Astrocyte (in vitro differentiated cells and primary cell): Measurements from ENCODE around the gene UBR4. TPM values are rescaled to one million over a fixed set of nuclear protein-coding genes. Genes with fewer than 3 reads are reported as not detected.

ENCODE experiments used
- DNase-seq: peaks from one replicate; pipeline ENCODE4 v3.0.0-alpha.2; 2010; ENCODE audit warnings: low read depth
- FAIRE-seq: peaks from 2 replicates; lab custom pipeline; 2011; peaks lifted over from hg19 to GRCh38; lab: Jason Lieb, UNC
- H2AFZ ChIP-seq: 2 replicates; pipeline ENCODE4 v1.6.0; 2012; ENCODE audit warnings: low read depth, low read length, inconsistent platforms
- H3K27ac ChIP-seq: 2 replicates; pipeline ENCODE4 v1.5.1; 2011; ENCODE audit warnings: low read depth, low read length, inconsistent platforms
- H3K27me3 ChIP-seq: 2 replicates; pipeline ENCODE4 v1.6.0; 2011; ENCODE audit warnings: low read length, inconsistent platforms; ENCODE audit not compliant: insufficient read depth
- H3K36me3 ChIP-seq: 2 replicates; pipeline ENCODE4 v1.5.1; 2011; ENCODE audit warnings: low read length, inconsistent platforms; ENCODE audit not compliant: insufficient read depth
- H3K4me1 ChIP-seq: 2 replicates; pipeline ENCODE4 v1.5.1; 2011; ENCODE audit warnings: low read length, inconsistent platforms; ENCODE audit not compliant: insufficient read depth
- H3K4me2 ChIP-seq: 2 replicates; pipeline ENCODE4 v1.6.0; 2012; ENCODE audit warnings: low read length, inconsistent platforms
- H3K4me3 ChIP-seq: 2 replicates; pipeline ENCODE4 v1.5.1; 2011; ENCODE audit warnings: low read depth, mild to moderate bottlenecking, low read length, inconsistent platforms; ENCODE audit not compliant: insufficient read depth
- H3K79me2 ChIP-seq: 2 replicates; pipeline ENCODE4 v1.6.0; 2012; ENCODE audit warnings: mild to moderate bottlenecking, low read length, inconsistent platforms; ENCODE audit not compliant: insufficient read depth
- H3K9ac ChIP-seq: 2 replicates; pipeline ENCODE4 v1.6.0; 2012; ENCODE audit warnings: mild to moderate bottlenecking, low read length, inconsistent platforms
- H3K9me3 ChIP-seq: 2 replicates; pipeline ENCODE4 v1.5.1; 2012; ENCODE audit warnings: low read depth, mild to moderate bottlenecking, low read length, inconsistent platforms; ENCODE audit not compliant: insufficient read depth
- H4K20me1 ChIP-seq: 2 replicates; pipeline ENCODE4 v1.6.0; 2012; ENCODE audit warnings: low read length, inconsistent platforms; ENCODE audit not compliant: insufficient read depth
- H3K27ac Mint-ChIP-seq: one replicate; pipeline ENCODE4 v1.8.0; 2021; ENCODE audit warnings: mild to moderate bottlenecking, mixed read lengths; ENCODE audit not compliant: unreplicated experiment
- H3K27me3 Mint-ChIP-seq: one replicate; pipeline ENCODE4 v1.8.0; 2021; ENCODE audit warnings: low read depth, mixed read lengths; ENCODE audit not compliant: unreplicated experiment
- H3K36me3 Mint-ChIP-seq: one replicate; pipeline ENCODE4 v1.8.0; 2021; ENCODE audit warnings: low read depth, mixed read lengths; ENCODE audit not compliant: unreplicated experiment
- H3K4me1 Mint-ChIP-seq: one replicate; pipeline ENCODE4 v1.8.0; 2021; ENCODE audit warnings: low read depth, mixed read lengths; ENCODE audit not compliant: unreplicated experiment
- H3K4me3 Mint-ChIP-seq: one replicate; pipeline ENCODE4 v1.8.0; 2021; ENCODE audit warnings: mild to moderate bottlenecking, moderate library complexity, mixed read lengths; ENCODE audit not compliant: unreplicated experiment
- H3K9me3 Mint-ChIP-seq: one replicate; pipeline ENCODE4 v1.8.0; 2021; ENCODE audit warnings: mild to moderate bottlenecking, mixed read lengths; ENCODE audit not compliant: unreplicated experiment
- EZH2 ChIP-seq: IDR thresholded peaks from 2 replicates; pipeline ENCODE4 v1.6.1; 2012; ENCODE audit warnings: mild to moderate bottlenecking, low read length, inconsistent platforms; ENCODE audit not compliant: insufficient read depth
- total RNA-seq: library from RNA; stranded (reverse); gene quantifications from 2 replicates; pipeline ENCODE4 v1.2.1, GENCODE V29; 2021
- TF ChIP-seq, protein P1 (sequence below): IDR thresholded peaks from 2 replicates; pipeline ENCODE4 v1.5.1; 2011; ENCODE audit warnings: low read depth, mild to moderate bottlenecking, inconsistent platforms, low read length, moderate library complexity; ENCODE audit not compliant: insufficient read depth

Gene UBR4
- total RNA-seq, 1 donor from 2014 or later: 153 TPM

DNA sequence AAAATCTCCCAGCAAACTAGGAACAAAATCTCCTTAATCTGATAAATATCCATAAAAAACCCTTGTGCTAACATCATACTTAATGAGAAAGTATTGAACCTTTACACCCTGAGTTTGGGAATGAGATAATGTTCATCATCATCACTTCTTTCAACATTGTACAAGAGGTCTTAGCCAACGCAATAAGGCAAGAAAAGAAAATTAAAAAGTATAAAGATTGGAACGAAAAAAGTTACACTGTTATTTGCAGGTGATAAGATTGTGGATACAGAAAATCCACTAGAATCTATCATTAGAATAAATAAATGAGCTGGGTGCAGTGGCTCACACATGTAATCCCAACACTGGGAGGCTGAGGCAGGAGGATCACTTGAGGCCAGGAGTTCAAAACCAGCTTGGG is 76.7 kb downstream of the UBR4 start:
- peaks cover 52% of the 10 kb centered on the region for H3K36me3 ChIP-seq
- Mint-ChIP-seq H3K4me1 (no peaks in the 10 kb centered on the region), H3K4me3 (no peak overlapping the region)

DNA sequence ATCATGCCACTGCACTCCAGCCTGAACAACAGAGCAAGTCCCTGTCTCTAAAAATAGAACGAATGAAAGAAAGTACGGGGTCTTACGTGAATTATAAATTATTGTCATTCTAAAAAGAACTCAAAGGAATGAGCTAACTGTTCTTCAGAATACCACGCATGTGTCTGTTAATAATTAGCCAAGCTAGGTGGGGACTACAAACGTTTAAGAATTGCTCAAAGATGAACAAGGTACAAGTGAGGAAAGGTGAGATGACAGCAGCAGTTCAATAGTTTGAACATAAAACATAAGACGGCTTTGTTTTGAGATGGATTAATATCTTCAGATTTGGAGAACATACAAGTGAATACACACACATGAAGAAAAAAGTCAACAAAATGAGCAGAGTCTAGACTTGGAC is 79.6 kb downstream of the UBR4 start:
- peaks cover 64% of the 10 kb centered on the region for H3K36me3 ChIP-seq
- peaks cover 33% of the 10 kb centered on the region for H3K36me3 Mint-ChIP-seq

More for the DNA sequence above, 76.7 kb downstream of the UBR4 start:
- no peak overlapping the region for H3K4me3 ChIP-seq
- H3K36me3 Mint-ChIP-seq: peaks cover 29% of the 10 kb centered on the region
- H3K27me3 Mint-ChIP-seq: no peaks in the 10 kb centered on the region
- TF ChIP-seq, protein P1, sequence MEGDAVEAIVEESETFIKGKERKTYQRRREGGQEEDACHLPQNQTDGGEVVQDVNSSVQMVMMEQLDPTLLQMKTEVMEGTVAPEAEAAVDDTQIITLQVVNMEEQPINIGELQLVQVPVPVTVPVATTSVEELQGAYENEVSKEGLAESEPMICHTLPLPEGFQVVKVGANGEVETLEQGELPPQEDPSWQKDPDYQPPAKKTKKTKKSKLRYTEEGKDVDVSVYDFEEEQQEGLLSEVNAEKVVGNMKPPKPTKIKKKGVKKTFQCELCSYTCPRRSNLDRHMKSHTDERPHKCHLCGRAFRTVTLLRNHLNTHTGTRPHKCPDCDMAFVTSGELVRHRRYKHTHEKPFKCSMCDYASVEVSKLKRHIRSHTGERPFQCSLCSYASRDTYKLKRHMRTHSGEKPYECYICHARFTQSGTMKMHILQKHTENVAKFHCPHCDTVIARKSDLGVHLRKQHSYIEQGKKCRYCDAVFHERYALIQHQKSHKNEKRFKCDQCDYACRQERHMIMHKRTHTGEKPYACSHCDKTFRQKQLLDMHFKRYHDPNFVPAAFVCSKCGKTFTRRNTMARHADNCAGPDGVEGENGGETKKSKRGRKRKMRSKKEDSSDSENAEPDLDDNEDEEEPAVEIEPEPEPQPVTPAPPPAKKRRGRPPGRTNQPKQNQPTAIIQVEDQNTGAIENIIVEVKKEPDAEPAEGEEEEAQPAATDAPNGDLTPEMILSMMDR: no peak
- TF ChIP-seq EZH2: no peak
- no peaks in the 10 kb centered on the region for H3K9me3 ChIP-seq
- peaks cover 19% of the 10 kb centered on the region for H4K20me1 ChIP-seq
- H2AFZ ChIP-seq: no peak overlapping the region
- no peak overlapping the region for H3K27ac Mint-ChIP-seq
- H3K4me1 ChIP-seq: no peaks in the 10 kb centered on the region
- no peak overlapping the region for H3K9ac ChIP-seq
- no peak overlapping the region for H3K4me2 ChIP-seq
- H3K79me2 ChIP-seq: peaks cover 8% of the 10 kb centered on the region
- no peak for DNase-seq
- no peak for FAIRE-seq
- H3K27me3 ChIP-seq: no peaks in the 10 kb centered on the region
- peaks cover 5% of the 10 kb centered on the region for H3K9me3 Mint-ChIP-seq
- H3K27ac ChIP-seq: no peak overlapping the region

DNA sequence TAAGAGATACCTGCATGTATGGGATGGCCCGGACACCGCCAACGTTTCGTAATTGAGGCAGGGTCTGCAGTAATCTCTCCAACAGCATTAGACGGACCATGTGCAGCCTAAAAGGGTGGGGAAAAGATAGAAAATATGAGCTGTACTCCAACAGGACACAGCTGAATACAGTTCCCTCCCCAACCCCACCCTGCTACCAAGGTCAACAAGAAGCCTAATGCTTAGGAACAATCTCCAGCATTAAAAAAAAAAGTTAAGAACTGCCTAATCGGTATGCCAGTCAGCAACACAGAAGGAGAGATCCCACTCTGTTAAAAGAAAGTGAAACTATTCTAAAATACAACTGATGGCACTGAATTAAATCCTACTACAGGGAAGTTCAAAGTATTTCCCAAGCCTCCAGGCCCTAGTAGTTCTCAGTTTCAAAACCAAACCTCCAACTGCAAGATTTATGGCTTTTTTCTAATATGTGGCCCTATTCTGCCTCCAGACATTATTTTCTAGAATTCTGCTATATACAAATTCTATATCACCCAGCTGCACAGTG is 81.0 kb downstream of the UBR4 start:
- Histone ChIP-seq H3K79me2 (peaks cover 3% of the 10 kb centered on the region), H3K27ac (no peak overlapping the region), H3K4me1 (no peaks in the 10 kb centered on the region), H3K36me3 (peaks cover 71% of the 10 kb centered on the region), H3K9ac (no peak overlapping the region), H3K4me3 (no peak overlapping the region), H2AFZ (no peak overlapping the region), H3K9me3 (no peaks in the 10 kb centered on the region), H3K27me3 (no peaks in the 10 kb centered on the region), H4K20me1 (peaks cover 26% of the 10 kb centered on the region), H3K4me2 (no peak overlapping the region)
- H3K36me3 Mint-ChIP-seq: peaks cover 32% of the 10 kb centered on the region
- H3K4me1 Mint-ChIP-seq: peaks cover 3% of the 10 kb centered on the region
- H3K27ac Mint-ChIP-seq: no peak overlapping the region
- H3K4me3 Mint-ChIP-seq: no peak overlapping the region
- H3K9me3 Mint-ChIP-seq: peaks cover 5% of the 10 kb centered on the region
- H3K27me3 Mint-ChIP-seq: no peaks in the 10 kb centered on the region
- TF ChIP-seq, protein P1: no peak
- no peak for TF ChIP-seq EZH2
- DNase-seq: no peak
- FAIRE-seq: no peak

More for the DNA sequence above, 79.6 kb downstream of the UBR4 start:
- Mint-ChIP-seq H3K4me1 (peaks cover 3% of the 10 kb centered on the region), H3K9me3 (peaks cover 5% of the 10 kb centered on the region), H3K27ac (no peak overlapping the region), H3K4me3 (no peak overlapping the region), H3K27me3 (no peaks in the 10 kb centered on the region)
- TF ChIP-seq, protein P1: no peak
- no peak for TF ChIP-seq EZH2
- no peaks in the 10 kb centered on the region for H3K4me1 ChIP-seq
- no peak for DNase-seq
- H4K20me1 ChIP-seq: peaks cover 24% of the 10 kb centered on the region
- no peaks in the 10 kb centered on the region for H3K27me3 ChIP-seq
- H3K4me2 ChIP-seq: no peak overlapping the region
- no peak overlapping the region for H3K27ac ChIP-seq
- H3K79me2 ChIP-seq: peaks cover 8% of the 10 kb centered on the region
- no peak for FAIRE-seq
- H3K4me3 ChIP-seq: no peak overlapping the region
- no peak overlapping the region for H3K9ac ChIP-seq
- no peaks in the 10 kb centered on the region for H3K9me3 ChIP-seq
- no peak overlapping the region for H2AFZ ChIP-seq
